A204.1 (cell line): ENCODE measurements around the gene ANXA6.
"Not testable (repeated sequence)": the region's sequence is repeated elsewhere in the genome, so short reads cannot be mapped to it uniquely, and the experiment has no call there.

ENCODE experiments used
- FAIRE-seq: peaks from 2 replicates; lab custom pipeline; 2012; peaks lifted over from hg19 to GRCh38; lab: Jason Lieb, UNC

The ANXA6 gene

GRCh38 chr5:151157426-151158286 is at the start of gene ANXA6:
Gene ANXA6 (minus strand): TSS chr5:151157779. CDS start chr5:151147901, 9,878 bp downstream.
- no peak for FAIRE-seq

GRCh38 chr5:151205411-151205810 is 47.8 kb upstream of the ANXA6 start:
- no peak for FAIRE-seq

- FAIRE-seq, result no peak
Observed at GRCh38 chr5:151204051-151204450, 46.5 kb upstream of the ANXA6 start.

GRCh38 chr5:151202381-151203139 is 45.0 kb upstream of the ANXA6 start:
- no peak for FAIRE-seq

- FAIRE-seq, result no peak
Observed at GRCh38 chr5:151200913-151201595, 43.5 kb upstream of the ANXA6 start.

GRCh38 chr5:151199581-151200185 is 42.1 kb upstream of the ANXA6 start:
- FAIRE-seq, result no peak

- no peak for FAIRE-seq
Observed at GRCh38 chr5:151198861-151199260, 41.3 kb upstream of the ANXA6 start.

- not testable (repeated sequence) for FAIRE-seq
Observed at GRCh38 chr5:151197291-151197600, 39.7 kb upstream of the ANXA6 start.

GRCh38 chr5:151196556-151197290 is 39.1 kb upstream of the ANXA6 start:
- no peak for FAIRE-seq

GRCh38 chr5:151195622-151196021 is 38.0 kb upstream of the ANXA6 start:
- no peak for FAIRE-seq

GRCh38 chr5:151192626-151193025 is 35.0 kb upstream of the ANXA6 start:
- no peak for FAIRE-seq

GRCh38 chr5:151191661-151192060 is 34.1 kb upstream of the ANXA6 start:
- FAIRE-seq, result no peak

GRCh38 chr5:151189151-151189550 is 31.6 kb upstream of the ANXA6 start:
- no peak for FAIRE-seq

GRCh38 chr5:151186538-151186937 is 29.0 kb upstream of the ANXA6 start:
- no peak for FAIRE-seq

GRCh38 chr5:151186052-151186451 is 28.5 kb upstream of the ANXA6 start:
- no peak for FAIRE-seq

- FAIRE-seq, result no peak
Observed at GRCh38 chr5:151184316-151185042, 26.9 kb upstream of the ANXA6 start.

- FAIRE-seq, result no peak
Observed at GRCh38 chr5:151183456-151184245, 26.1 kb upstream of the ANXA6 start.

- FAIRE-seq, result no peak
Observed at GRCh38 chr5:151182976-151183375, 25.4 kb upstream of the ANXA6 start.

GRCh38 chr5:151182524-151182900 is 24.9 kb upstream of the ANXA6 start:
- FAIRE-seq, result no peak

GRCh38 chr5:151181818-151182523 is 24.4 kb upstream of the ANXA6 start:
- no peak for FAIRE-seq
